GM06990 (cell line): ENCODE data around the gene TSPAN2.

ENCODE experiments used
- DNase-seq: peaks from one replicate; pipeline ENCODE4 v3.0.0-alpha.2; 2011; ENCODE audit not compliant: insufficient read length; ENCODE audit errors: extremely low read depth
- H3K27me3 ChIP-seq: replicated peaks from 2 replicates; pipeline ENCODE4 v1.6.0; 2011; ENCODE audit warnings: low read length; ENCODE audit not compliant: control insufficient read depth, insufficient read depth
- H3K36me3 ChIP-seq: 2 replicates; pipeline ENCODE4 v1.5.1; 2011; ENCODE audit warnings: low read length; ENCODE audit not compliant: control insufficient read depth, insufficient read depth
- H3K4me3 ChIP-seq: replicated peaks from 2 replicates; pipeline ENCODE4 v1.5.1; 2011; ENCODE audit warnings: low read depth, mild to moderate bottlenecking, control low read depth, low read length
- CTCF ChIP-seq: IDR thresholded peaks from 2 replicates; pipeline ENCODE4 v1.5.1; 2011; ENCODE audit warnings: low read length, control low read depth, mild to moderate bottlenecking, inconsistent platforms; ENCODE audit not compliant: insufficient read depth, poor library complexity, severe bottlenecking

Gene TSPAN2

GRCh38 chr1:115136106-115136505, 46.8 kb upstream of the TSPAN2 start:
- Histone ChIP-seq H3K36me3 (no peaks in the 10 kb centered on the region), H3K27me3 (no peaks in the 10 kb centered on the region; the same call in 1 of the 2 replicates), H3K4me3 (no peak overlapping the region)
- TF ChIP-seq CTCF = no peak
- no peak for DNase-seq

- Histone ChIP-seq H3K36me3 (no peaks in the 10 kb centered on the region), H3K27me3 (no peaks in the 10 kb centered on the region; the same call in 1 of the 2 replicates), H3K4me3 (no peak overlapping the region)
- no peak for TF ChIP-seq CTCF
- DNase-seq = no peak
These were observed 46.4 kb upstream of the TSPAN2 start for GRCh38 chr1:115135681-115136080.

- H3K27me3 ChIP-seq = no peaks in the 10 kb centered on the region; the same call in 1 of the 2 replicates
- no peak for DNase-seq
- TF ChIP-seq CTCF = no peak
- H3K4me3 ChIP-seq = no peak overlapping the region
- no peaks in the 10 kb centered on the region for H3K36me3 ChIP-seq
These were observed 45.7 kb upstream of the TSPAN2 start for GRCh38 chr1:115134850-115135480.

- Histone ChIP-seq H3K36me3 (no peaks in the 10 kb centered on the region), H3K4me3 (no peak overlapping the region), H3K27me3 (no peaks in the 10 kb centered on the region; the same call in 1 of the 2 replicates)
- no peak for DNase-seq
- TF ChIP-seq CTCF = no peak
These were observed 44.9 kb upstream of the TSPAN2 start for GRCh38 chr1:115134231-115134630.

GRCh38 chr1:115133440-115133839, 44.1 kb upstream of the TSPAN2 start:
- no peaks in the 10 kb centered on the region for H3K36me3 ChIP-seq
- H3K4me3 ChIP-seq = no peak overlapping the region
- DNase-seq = no peak
- no peak for TF ChIP-seq CTCF
- H3K27me3 ChIP-seq = no peaks in the 10 kb centered on the region; the same call in 1 of the 2 replicates

- Histone ChIP-seq H3K36me3 (no peaks in the 10 kb centered on the region), H3K27me3 (no peaks in the 10 kb centered on the region; the same call in 1 of the 2 replicates), H3K4me3 (no peak overlapping the region)
- no peak for DNase-seq
- TF ChIP-seq CTCF = no peak
These were observed 41.5 kb upstream of the TSPAN2 start for GRCh38 chr1:115130786-115131185.
